SW480 (cell line): ENCODE results near the gene NADSYN1.

Experiments
- DNase-seq: peaks from one replicate; pipeline ENCODE4 v3.0.0-alpha.2; 2016; ENCODE audit warnings: low spot score

NADSYN1 gene

DNA sequence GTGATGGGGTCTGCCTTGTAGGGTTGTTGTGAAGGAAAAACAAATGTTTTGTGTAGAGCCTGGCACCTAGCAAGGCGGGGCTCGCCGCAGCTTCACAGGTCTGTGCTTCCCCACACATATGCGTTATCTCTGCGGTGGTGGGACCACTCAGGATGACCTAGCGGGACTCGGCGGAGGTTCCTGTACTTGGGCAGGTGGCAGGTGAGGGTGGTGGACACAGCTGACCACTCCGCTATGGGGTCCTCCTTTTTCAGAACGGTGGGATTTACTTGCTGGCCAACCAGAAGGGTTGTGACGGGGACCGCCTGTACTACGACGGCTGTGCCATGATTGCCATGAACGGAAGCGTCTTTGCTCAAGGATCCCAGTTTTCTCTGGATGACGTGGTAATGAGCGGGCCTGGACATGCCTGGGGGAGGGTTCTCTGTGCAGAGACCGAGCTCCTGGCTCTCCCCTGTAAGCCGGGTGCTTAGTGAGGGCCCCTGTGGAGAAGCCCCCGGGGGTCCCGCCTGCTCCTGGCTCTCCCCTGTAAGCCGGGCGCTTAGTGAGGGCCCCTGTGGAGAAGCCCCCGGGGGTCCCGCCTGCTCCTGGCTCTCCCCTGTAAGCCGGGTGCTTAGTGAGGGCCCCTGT is 21.3 kb downstream of the NADSYN1 start:
- no peak for DNase-seq

DNA sequence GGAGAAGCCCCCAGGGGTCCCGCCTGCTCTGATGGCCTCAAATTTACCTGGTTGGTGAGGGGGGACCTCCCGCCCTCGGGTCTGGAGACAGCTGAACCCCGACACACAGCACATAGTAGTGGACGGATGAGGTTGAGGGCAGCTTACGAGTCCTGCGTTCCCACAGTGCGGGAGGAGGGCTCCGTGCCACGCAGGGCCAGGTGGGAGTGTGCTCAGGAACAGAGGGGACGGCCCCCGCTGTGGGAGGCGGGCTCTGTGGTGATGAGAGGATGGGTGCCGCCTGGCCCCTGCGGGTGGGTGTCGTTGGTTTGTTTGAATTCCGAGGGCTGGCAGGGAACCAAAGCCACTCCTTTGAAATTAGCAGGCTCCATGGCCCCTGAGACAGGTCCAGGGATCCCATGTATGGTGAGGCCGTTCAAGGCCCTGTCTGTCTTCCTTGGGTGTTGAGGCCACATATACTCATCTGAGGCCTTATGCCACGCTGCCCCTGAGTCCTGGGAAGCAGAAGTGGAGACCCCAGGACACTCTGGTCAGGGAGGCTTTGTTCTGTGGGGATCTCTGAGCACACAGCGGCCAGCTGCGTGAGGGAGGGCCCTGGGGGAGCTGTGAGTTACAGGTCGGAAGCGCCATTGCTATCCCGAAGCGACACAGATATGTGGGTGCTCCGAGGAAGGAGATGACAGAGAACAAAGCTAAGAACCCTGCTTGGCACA is 21.9 kb downstream of the NADSYN1 start:
- no peak for DNase-seq

DNA sequence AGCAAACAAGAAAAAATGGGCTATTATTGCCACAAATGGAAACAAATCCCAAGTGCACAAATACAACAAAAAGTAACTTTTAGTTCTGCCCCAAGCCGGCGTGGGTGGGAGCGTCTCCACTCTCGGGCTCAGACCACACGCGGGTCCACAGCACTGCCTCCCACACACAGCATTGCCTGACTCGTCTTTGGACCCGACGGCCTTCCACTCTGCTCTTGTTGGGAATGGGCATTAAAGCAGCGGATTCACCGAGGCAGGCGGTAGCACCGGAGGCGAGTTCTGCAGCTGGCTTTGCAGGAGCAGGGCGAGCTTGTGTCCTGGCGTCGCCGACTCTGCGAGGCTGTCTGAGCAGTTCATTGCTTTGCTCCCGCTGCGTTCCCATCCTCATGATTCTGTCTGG is 23.0 kb downstream of the NADSYN1 start:
- DNase-seq, result no peak

DNA sequence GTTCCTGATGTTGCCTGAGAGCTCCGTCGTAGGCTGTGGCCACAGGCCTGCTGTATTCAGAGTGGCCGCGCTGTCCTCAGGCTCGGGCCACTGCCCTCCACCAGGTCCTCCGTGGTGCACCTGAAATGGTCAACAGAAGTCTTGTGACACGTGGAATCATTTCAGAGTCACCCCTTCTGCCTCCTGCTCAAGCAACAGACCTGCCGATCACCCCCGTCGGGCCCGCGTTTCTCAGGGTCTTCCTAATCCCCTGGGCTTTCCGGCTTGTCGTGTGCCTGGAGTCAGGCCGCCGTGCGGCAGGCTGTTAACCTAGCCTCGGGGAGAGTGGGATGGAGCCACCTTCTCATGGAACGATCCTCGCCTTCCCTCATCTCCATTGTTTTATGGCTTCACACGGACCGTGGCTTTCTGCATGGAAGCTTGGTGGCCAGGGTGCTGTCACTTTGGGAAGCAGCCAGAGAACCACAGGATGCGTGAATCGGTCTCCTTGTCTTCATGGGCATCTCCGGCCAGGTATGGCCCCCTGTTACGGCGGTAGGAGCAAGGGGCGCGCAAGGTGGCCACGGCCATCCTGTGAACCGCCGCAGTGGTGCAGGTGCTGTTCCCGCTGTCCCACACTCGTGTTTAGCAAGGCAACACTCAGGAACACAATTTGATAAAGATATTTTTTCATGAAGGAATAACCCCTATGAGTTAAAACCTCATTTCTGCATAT is 24.1 kb downstream of the NADSYN1 start:
- no peak for DNase-seq

DNA sequence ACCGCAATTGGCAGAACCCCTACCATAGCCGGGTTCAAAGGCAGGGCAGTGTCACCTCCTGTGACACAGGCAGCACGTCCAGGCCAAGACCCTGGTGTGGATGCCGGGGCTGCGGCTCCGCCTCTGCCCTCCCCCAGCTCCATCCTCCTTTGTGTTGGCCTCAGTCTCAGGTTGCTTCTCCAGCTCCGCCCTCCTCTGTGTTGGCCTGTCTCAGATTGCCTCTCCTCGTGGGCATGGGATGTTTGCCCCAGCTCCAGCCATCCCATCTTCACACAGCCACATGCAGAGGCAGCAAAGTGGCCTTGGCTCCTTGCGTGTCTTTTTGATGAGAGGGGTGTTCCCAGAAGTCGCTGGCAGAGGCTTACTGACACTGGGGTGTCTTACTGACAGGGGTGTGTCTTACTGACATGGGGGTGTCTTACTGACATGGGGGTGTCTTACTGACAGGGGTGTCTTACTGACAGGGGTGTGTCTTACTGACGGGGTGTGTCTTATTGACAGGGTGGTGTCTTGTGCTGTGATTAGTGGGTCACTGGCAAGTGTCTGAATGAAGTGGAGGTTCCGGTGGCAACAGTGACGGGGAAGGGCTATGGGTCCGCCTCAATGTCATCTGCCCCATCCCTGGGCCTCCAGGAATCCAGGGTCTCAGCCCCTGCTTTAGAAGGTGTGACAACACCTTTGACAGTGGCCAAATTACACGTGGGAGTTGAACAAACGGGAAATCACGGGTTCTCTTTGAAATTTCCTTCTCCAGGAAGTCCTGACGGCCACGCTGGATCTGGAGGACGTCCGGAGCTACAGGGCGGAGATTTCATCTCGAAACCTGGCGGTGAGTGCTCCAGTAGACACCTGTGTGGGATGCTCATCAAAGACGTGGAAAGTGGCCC is 24.9 kb downstream of the NADSYN1 start:
- no peak for DNase-seq

DNA sequence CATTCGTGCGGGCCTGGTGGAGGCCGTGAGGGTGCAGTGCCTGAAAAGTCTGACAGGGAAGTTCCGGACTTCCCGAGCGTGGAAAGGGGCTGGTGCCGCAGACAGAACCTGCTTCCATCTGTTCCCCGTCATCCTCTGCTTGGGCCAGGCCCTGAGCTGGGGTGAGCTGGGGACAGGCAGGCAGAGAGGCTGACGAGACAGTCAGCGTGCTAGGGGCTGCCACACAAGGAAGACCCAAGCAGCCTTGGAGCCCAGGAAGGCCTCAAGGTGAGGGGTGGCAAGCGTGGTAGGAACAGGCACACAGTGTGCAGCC is 25.5 kb downstream of the NADSYN1 start:
- DNase-seq, result no peak

DNA sequence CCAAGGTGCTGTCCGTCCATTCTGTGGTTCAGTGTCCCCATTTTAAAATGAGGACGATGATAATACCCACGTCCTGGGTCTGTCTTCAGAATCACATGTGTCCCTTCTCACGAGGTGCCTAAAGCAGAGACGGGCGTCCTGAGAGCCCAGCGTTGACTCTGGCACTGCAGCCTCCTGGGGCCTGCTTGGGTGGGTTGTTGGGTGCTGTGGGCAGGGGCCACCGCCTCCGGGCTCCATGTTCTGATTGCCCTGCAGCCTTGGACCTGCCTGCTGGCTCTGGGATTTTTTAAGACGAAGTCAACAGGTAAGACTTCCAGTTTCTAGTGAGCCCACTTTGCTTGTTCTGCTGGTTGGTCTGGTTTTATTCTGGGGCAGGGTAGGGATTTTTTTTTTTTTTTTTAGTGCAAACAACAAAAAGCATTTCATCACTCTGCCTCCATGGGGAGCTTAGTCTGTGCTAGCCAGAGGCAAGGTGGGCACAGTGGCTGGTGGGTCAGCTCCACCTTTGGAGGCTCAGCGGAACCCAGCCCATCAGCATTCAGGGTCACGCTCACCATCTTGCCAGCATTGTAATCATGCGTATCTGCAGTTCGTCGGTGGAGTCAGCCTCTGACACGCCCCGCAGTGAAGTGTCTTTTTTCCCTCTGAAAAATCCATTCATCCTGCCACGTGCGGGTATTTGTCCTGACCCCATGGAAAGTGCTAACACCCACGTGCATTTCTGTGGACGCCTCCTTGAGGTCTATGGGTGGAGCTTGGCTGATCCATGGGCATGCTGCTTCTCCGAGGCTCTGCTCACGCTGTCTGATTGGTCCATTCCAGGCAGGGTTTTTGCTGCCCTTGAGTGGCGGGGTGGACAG is 28.3 kb downstream of the NADSYN1 start:
- no peak for DNase-seq

DNA sequence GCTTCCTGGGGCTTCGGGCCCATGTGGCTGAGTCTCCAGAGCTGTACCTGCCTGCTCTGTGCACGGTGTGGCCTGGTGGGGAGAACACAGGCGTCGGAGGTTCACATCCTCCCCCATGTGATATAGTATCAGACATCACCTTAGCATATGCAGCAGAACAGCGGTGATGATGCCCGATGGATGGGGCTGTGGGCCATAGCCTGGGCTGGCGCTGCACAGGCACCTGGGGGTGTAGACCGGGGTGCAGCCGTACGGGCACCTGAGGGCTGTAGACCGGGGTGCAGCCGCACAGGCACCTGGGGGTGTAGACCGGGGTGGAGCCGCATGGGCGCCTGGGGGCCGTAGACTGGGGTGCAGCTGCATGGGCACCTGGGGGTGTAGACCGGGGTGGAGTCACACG is 29.2 kb downstream of the NADSYN1 start:
- DNase-seq, result no peak

DNA sequence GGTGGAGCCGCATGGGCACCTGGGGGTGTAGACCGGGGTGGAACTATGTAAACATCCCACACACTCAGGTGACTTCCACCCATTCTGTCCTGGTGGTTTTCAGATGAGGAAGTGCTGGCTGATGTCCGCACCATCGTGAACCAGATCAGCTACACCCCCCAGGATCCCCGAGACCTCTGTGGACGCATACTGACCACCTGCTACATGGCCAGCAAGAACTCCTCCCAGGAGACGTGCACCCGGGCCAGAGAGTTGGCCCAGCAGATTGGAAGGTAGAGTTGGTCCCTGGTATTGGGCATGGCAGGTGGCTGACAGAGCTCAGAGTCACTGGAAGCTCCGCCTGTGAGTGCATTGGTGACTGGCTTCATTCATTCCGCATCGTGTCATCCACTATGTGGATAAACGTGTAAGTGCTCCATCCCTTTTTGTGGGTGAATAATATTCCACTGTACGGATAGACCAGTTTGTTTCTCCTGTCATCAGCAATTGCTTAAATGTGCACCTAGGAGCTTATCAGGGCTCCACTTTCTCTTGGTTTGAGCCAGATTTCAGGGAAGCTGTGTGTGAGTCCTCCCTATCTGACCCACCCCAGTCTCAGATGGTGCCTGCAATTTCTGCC is 29.9 kb downstream of the NADSYN1 start:
- DNase-seq, result no peak

DNA sequence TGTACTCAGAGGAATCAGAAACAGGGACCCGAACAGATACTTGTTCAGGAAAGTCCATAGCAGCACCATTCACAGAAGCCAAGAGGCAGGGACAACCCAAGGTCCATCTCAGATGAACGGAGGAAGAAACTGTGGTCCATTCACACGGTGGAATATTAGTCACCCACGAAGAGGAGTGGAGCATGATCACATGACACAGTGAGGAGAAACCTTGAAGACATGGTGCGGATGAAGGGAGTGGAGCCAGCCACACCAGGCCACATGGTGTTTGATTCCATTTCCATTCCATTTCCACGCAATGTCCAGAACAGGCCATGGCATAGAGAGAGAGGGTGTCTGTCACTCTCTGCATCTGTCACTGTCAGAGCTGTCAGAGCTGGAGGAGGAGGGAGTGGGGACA is 30.7 kb downstream of the NADSYN1 start:
- no peak for DNase-seq

DNA sequence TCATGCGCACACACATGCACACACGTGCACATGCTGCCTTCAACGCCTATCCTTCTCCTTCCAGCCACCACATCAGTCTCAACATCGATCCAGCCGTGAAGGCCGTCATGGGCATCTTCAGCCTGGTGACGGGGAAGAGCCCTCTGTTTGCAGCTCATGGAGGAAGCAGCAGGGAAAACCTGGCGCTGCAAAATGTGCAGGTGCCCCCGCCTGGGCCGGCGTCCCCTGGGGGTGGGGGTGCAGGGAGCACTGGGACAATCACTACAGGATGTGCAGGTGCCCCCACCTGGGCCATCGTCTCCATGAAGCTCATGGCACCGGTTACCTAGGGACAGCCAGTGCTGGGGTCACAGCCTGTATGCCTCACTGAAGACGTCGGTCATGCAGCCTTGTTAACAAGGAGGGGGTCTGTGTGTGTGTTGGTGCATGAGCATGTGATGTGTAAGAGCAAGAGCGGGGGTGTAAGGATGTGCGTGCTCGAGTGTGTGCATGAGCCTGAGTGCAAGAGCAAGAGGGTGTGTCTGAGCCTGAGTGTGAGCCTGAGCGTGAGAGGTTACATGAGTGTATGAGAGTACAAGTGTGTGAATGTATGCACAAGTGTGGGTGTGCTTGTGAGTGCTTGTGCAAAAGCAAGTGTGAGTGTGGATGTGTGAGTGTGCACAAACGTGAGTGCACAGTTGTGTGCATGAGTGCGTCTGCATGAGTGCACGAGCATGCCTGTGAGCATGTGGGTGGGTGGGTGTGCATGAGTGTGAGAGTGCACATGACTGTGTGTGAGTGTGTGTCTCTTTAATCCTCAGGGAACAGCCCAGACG is 31.5 kb downstream of the NADSYN1 start:
- DNase-seq, result no peak

DNA sequence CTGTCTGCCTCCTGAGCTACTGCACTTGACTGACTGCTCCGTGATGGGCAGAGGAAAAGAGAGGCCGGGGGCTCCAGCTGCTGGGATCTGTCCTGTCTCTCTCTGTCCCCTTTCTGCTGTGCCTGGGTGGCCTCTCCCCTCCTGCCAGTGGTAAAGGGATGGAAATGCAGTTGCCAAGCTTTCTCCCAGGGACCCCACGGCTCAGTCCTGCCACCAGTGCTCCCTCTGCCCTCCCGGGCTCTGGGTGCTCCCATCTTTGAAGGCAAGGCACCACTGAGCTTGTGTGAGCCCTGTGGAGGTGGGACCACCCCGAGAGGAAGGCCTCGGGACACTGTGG is 32.0 kb downstream of the NADSYN1 start:
- no peak for DNase-seq

DNA sequence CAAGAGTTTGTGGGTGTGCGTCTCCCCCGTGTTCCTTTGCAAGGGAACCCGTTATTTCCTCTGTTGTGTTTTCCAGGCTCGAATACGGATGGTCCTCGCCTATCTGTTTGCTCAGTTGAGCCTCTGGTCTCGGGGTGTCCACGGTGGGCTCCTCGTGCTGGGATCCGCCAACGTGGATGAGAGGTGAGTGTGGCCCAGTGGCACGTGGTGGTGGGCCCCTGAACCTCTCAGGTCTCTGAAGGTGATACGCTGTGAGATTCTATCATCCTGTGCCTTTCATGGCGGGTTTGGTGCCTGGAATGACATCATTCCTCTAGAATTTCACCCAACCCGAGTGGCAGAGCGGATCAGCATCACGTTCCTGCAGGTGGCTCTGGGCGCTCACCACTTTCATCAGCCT is 32.5 kb downstream of the NADSYN1 start:
- DNase-seq, result no peak

DNA sequence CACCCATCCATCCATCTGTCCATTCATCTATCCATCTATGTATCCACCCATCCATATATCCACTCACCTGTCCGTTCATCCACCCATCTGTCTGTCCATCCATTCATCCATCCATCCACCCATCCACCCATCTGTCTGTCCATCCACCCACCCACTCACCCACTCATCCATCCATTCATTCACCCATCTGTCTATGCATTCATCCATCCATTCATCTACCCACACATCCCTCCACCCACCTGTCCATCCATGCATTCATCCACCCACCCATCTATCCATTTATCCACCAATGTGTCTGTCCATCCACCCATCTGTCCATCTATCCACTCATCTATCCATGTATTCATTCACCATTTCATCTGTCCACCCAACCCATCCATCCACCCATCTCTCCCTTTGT is 33.3 kb downstream of the NADSYN1 start:
- DNase-seq, result no peak

DNA sequence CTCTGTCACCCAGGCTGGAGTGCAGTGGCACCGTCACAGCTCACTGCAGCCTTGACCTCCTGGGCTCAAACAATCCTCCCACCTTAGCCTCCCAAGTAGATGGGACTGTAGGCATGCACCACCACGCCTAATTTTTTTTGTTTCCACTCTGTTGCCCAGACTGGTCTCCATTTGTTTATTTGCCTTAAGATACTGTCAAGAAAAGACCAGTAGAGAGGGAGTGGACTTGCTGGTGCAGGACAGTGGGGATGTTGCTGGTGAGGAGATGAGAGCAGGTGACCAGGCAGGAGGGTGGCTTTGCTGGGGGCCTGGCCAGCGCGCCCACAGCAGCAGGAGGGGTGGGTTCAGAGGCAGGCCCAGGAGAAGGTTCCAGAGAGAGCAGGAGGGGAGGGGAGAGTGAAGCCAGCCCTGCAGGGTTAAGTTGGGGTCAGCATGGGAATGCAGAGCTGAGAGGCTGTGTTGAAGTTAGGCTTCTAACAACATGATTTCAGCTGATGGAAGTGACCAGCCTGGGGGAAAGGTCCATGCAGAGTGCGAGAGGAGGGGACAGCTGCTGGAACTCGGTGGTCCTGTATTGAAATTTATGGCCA is 35.8 kb downstream of the NADSYN1 start:
- no peak for DNase-seq

DNA sequence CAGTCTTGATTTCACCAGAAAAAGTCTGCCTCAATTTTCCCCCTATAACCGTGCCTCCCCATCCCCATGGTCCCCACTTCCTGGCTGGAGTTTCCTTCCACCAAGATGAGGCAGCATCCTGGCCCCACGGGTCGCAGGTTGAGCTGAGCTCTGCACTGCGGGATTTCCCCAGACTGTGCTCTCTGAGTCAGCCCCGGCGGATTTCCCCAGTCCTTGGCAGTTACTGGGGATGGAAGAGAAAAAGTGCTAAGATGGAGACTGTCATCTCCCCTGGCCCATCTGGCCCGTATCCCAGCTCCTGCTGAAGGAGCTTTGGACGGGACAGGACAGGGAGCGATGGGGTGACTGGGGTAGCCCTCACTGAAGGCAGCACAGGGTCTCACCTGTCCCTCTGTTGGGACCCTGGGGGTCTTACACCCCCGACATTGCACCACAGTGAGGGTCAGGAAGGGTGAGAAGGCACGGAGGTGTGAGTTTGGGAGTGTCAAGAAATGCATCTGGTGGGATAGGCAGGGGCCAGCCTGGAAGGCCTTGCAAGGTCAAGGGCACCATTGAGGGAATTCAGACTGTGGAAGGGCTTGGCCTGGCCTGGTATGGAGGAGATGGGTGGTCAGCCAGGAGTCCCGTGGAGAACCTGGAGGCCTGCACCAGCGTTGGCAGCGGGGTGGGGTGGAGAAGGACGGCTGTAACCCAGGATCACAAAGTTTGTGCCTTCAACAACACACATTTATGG is 36.5 kb downstream of the NADSYN1 start:
- no peak for DNase-seq

DNA sequence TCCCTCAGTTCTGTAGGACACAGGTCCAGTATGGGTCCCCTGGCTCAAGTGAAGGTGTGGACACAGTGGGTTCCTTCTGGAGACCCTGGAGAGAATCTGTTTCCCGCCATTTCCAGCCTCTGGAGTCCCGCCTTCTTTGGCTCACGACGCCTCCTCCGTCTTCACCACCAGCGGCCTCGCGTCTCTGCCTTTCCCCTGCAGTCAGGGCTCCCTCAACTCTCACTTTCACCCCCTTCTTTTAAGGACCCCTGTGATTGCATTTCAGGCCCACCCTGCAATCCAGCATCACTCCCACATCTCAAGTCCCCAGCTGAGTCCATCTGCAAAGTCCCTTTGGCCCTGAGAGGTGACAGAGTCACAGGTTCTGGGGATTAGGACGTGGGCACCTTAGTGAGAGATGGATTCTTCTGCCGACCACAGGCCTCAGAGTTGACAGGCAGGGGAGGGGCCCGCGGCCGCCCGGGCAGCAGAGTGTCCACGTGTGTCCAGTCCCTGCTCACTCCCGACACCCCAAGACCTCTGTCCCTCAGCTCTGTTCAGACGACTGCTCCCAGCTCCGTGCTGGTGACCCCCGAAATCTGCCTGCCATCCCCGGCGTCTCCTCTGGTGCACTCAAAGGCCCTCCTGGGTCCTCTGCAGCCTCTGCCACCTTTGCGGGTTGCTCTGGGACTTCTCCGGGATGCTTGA is 37.2 kb downstream of the NADSYN1 start:
- DNase-seq, result no peak

DNA sequence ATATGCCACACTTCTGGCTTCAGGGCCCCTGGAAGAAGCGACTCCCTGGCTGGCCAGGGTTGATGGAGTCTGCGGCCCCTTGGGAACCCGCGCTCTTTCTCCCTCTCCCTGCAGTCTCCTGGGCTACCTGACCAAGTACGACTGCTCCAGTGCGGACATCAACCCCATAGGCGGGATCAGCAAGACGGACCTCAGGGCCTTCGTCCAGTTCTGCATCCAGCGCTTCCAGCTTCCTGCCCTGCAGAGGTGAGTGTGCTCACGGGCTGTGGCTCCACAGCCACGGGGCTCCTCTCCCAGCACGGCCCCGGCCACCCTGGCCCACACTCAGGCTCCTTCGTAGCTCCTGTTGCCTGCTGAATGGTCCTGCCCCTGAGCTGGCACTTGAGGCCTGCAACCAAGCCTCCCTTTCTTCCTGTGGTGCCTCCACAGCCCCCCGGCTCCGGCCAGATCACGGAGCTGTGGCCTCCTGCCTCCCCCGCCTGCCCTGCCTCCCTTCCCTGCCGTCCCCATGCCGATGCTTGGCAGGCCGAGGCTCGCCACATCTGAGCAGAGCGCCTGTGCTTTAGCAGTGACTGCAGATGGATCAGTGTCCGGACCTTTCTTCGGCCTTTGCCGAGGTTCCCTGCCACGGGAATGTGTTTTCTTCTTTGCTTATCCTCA is 37.9 kb downstream of the NADSYN1 start:
- no peak for DNase-seq
